ENCODE measurements around the gene COL28A1. TPM values are rescaled to one million over a fixed set of nuclear protein-coding genes. Genes with fewer than 3 reads are reported as not detected.
"Not testable (repeated sequence)": the region's sequence is repeated elsewhere in the genome, so short reads cannot be mapped to it uniquely, and the experiment has no call there.

COL28A1 gene
- total and polyA plus RNA-seq, 4 donors, result 0.26 to 3.2 (median 1.1) TPM

- no peak overlapping the region for H3K27ac ChIP-seq (ENCODE audit: low read depth in 1 of 2, low read length in 2 of 2)
- no peak for ATAC-seq (ENCODE audit: low FRiP score)
- intact Hi-C loops (cut with DNase I), result no loop called here
Observed at GRCh38 chr7:7479275-7479805, 56.3 kb downstream of the COL28A1 start.

GRCh38 chr7:7478569-7478968, 57.1 kb downstream of the COL28A1 start:
- intact Hi-C loops (cut with DNase I), result no loop called here
- H3K9me3 ChIP-seq (ENCODE audit: control insufficient read depth, low read length), result no peaks in the 10 kb centered on the region
- no peak overlapping the region for H3K27ac ChIP-seq (ENCODE audit: low read depth in 1 of 2, low read length in 2 of 2)
- H3K4me1 ChIP-seq (ENCODE audit: control insufficient read depth in 1 of 2, insufficient read depth in 2 of 2, low read length in 2 of 2), result no peaks in the 10 kb centered on the region
- 92 to 93% methylated on average over 23 of the region's 23 CpGs for WGBS, 2 donors
- no peaks in the 10 kb centered on the region for H3K27me3 ChIP-seq (ENCODE audit: control insufficient read depth in 1 of 2, insufficient read depth in 2 of 2, low read length in 1 of 2)
- H3K36me3 ChIP-seq (ENCODE audit: control insufficient read depth in 1 of 2, insufficient read depth in 2 of 2, low read length in 1 of 2), result no peaks in the 10 kb centered on the region
- DNase-seq (peak in 1 of 2 donors; percentile 72), ATAC-seq (ENCODE audit: low FRiP score) (no peak)
- H3K4me3 ChIP-seq (ENCODE audit: low read length in 2 of 2), result no peak overlapping the region

More at GRCh38 chr7:7479275-7479805, 56.3 kb downstream of the COL28A1 start:
- 73 to 75% methylated on average over 2 of the region's 2 CpGs for WGBS, 2 donors
- Histone ChIP-seq H3K4me3 (ENCODE audit: low read length in 2 of 2) (no peak overlapping the region), H3K9me3 (ENCODE audit: control insufficient read depth, low read length) (no peaks in the 10 kb centered on the region), H3K4me1 (ENCODE audit: control insufficient read depth in 1 of 2, insufficient read depth in 2 of 2, low read length in 2 of 2) (no peaks in the 10 kb centered on the region), H3K27me3 (ENCODE audit: control insufficient read depth in 1 of 2, insufficient read depth in 2 of 2, low read length in 1 of 2) (no peaks in the 10 kb centered on the region), H3K36me3 (ENCODE audit: control insufficient read depth in 1 of 2, insufficient read depth in 2 of 2, low read length in 1 of 2) (no peaks in the 10 kb centered on the region)
- DNase-seq, result no peak

- intact Hi-C loops (cut with DNase I); H3K9me3 ChIP-seq (ENCODE audit: control insufficient read depth, low read length); ATAC-seq (ENCODE audit: low FRiP score); H3K27me3 ChIP-seq (ENCODE audit: control insufficient read depth in 1 of 2, insufficient read depth in 2 of 2, low read length in 1 of 2); DNase-seq; H3K4me1 ChIP-seq (ENCODE audit: control insufficient read depth in 1 of 2, insufficient read depth in 2 of 2, low read length in 2 of 2); H3K27ac ChIP-seq (ENCODE audit: low read depth in 1 of 2, low read length in 2 of 2); H3K4me3 ChIP-seq (ENCODE audit: low read length in 2 of 2); H3K36me3 ChIP-seq (ENCODE audit: control insufficient read depth in 1 of 2, insufficient read depth in 2 of 2, low read length in 1 of 2): not testable (repeated sequence)
- WGBS, 2 donors, result 85 to 88% methylated on average over 7 of the region's 7 CpGs
Observed at GRCh38 chr7:7477641-7478040, 58.0 kb downstream of the COL28A1 start.

- Histone ChIP-seq H3K27ac (ENCODE audit: low read depth in 1 of 2, low read length in 2 of 2) (no peak overlapping the region), H3K36me3 (ENCODE audit: control insufficient read depth in 1 of 2, insufficient read depth in 2 of 2, low read length in 1 of 2) (no peaks in the 10 kb centered on the region), H3K27me3 (ENCODE audit: control insufficient read depth in 1 of 2, insufficient read depth in 2 of 2, low read length in 1 of 2) (no peaks in the 10 kb centered on the region), H3K4me3 (ENCODE audit: low read length in 2 of 2) (no peak overlapping the region), H3K4me1 (ENCODE audit: control insufficient read depth in 1 of 2, insufficient read depth in 2 of 2, low read length in 2 of 2) (no peaks in the 10 kb centered on the region), H3K9me3 (ENCODE audit: control insufficient read depth, low read length) (no peaks in the 10 kb centered on the region)
- 7 to 13% methylated on average over 1 of the region's 1 CpG for WGBS, 2 donors
- intact Hi-C loops (cut with DNase I), result no loop called here
- ATAC-seq (ENCODE audit: low FRiP score) (no peak), DNase-seq (no peak)
Observed at GRCh38 chr7:7476381-7476780, 59.3 kb downstream of the COL28A1 start.

GRCh38 chr7:7475601-7476000, 60.1 kb downstream of the COL28A1 start:
- ATAC-seq (ENCODE audit: low FRiP score), result no peak
- intact Hi-C loops (cut with DNase I), result no loop called here
- H3K9me3 ChIP-seq (ENCODE audit: control insufficient read depth, low read length), result no peaks in the 10 kb centered on the region
- H3K4me3 ChIP-seq (ENCODE audit: low read length in 2 of 2), result no peak overlapping the region
- WGBS, 2 donors, result 67 to 71% methylated on average over 2 of the region's 2 CpGs
- no peak for DNase-seq
- H3K27me3 ChIP-seq (ENCODE audit: control insufficient read depth in 1 of 2, insufficient read depth in 2 of 2, low read length in 1 of 2), result no peaks in the 10 kb centered on the region
- no peaks in the 10 kb centered on the region for H3K4me1 ChIP-seq (ENCODE audit: control insufficient read depth in 1 of 2, insufficient read depth in 2 of 2, low read length in 2 of 2)
- H3K36me3 ChIP-seq (ENCODE audit: control insufficient read depth in 1 of 2, insufficient read depth in 2 of 2, low read length in 1 of 2), result no peaks in the 10 kb centered on the region
- H3K27ac ChIP-seq (ENCODE audit: low read depth in 1 of 2, low read length in 2 of 2), result no peak overlapping the region

GRCh38 chr7:7474436-7474835, 61.2 kb downstream of the COL28A1 start:
- DNase-seq (no peak), ATAC-seq (ENCODE audit: low FRiP score) (no peak)
- Histone ChIP-seq H3K27ac (ENCODE audit: low read depth in 1 of 2, low read length in 2 of 2) (no peak overlapping the region), H3K4me1 (ENCODE audit: control insufficient read depth in 1 of 2, insufficient read depth in 2 of 2, low read length in 2 of 2) (no peaks in the 10 kb centered on the region), H3K27me3 (ENCODE audit: control insufficient read depth in 1 of 2, insufficient read depth in 2 of 2, low read length in 1 of 2) (no peaks in the 10 kb centered on the region), H3K4me3 (ENCODE audit: low read length in 2 of 2) (no peak overlapping the region), H3K9me3 (ENCODE audit: control insufficient read depth, low read length) (no peaks in the 10 kb centered on the region), H3K36me3 (ENCODE audit: control insufficient read depth in 1 of 2, insufficient read depth in 2 of 2, low read length in 1 of 2) (no peaks in the 10 kb centered on the region)
- intact Hi-C loops (cut with DNase I), result no loop called here

GRCh38 chr7:7464991-7465765, 70.5 kb downstream of the COL28A1 start:
- intact Hi-C loops (cut with DNase I); H3K27ac ChIP-seq (ENCODE audit: low read depth in 1 of 2, low read length in 2 of 2); DNase-seq; ATAC-seq (ENCODE audit: low FRiP score); H3K36me3 ChIP-seq (ENCODE audit: control insufficient read depth in 1 of 2, insufficient read depth in 2 of 2, low read length in 1 of 2); H3K27me3 ChIP-seq (ENCODE audit: control insufficient read depth in 1 of 2, insufficient read depth in 2 of 2, low read length in 1 of 2); H3K4me1 ChIP-seq (ENCODE audit: control insufficient read depth in 1 of 2, insufficient read depth in 2 of 2, low read length in 2 of 2); H3K9me3 ChIP-seq (ENCODE audit: control insufficient read depth, low read length); H3K4me3 ChIP-seq (ENCODE audit: low read length in 2 of 2): not testable (repeated sequence)
- 89 to 90% methylated on average over 26 to 32 of the region's 39 CpGs for WGBS, 2 donors

- Histone ChIP-seq H3K4me3 (ENCODE audit: low read length in 2 of 2) (no peak overlapping the region), H3K36me3 (ENCODE audit: control insufficient read depth in 1 of 2, insufficient read depth in 2 of 2, low read length in 1 of 2) (no peaks in the 10 kb centered on the region), H3K27ac (ENCODE audit: low read depth in 1 of 2, low read length in 2 of 2) (no peak overlapping the region), H3K27me3 (ENCODE audit: control insufficient read depth in 1 of 2, insufficient read depth in 2 of 2, low read length in 1 of 2) (no peaks in the 10 kb centered on the region), H3K9me3 (ENCODE audit: control insufficient read depth, low read length) (no peaks in the 10 kb centered on the region), H3K4me1 (ENCODE audit: control insufficient read depth in 1 of 2, insufficient read depth in 2 of 2, low read length in 2 of 2) (no peaks in the 10 kb centered on the region)
- ATAC-seq (ENCODE audit: low FRiP score) (no peak), DNase-seq (no peak)
- intact Hi-C loops (cut with DNase I), result no loop called here
Observed at GRCh38 chr7:7454000-7454399, 81.7 kb downstream of the COL28A1 start.

GRCh38 chr7:7452652-7453051, 83.0 kb downstream of the COL28A1 start:
- Histone ChIP-seq H3K27me3 (ENCODE audit: control insufficient read depth in 1 of 2, insufficient read depth in 2 of 2, low read length in 1 of 2) (no peaks in the 10 kb centered on the region), H3K4me1 (ENCODE audit: control insufficient read depth in 1 of 2, insufficient read depth in 2 of 2, low read length in 2 of 2) (no peaks in the 10 kb centered on the region), H3K9me3 (ENCODE audit: control insufficient read depth, low read length) (peaks cover 1% of the 10 kb centered on the region), H3K27ac (ENCODE audit: low read depth in 1 of 2, low read length in 2 of 2) (no peak overlapping the region), H3K4me3 (ENCODE audit: low read length in 2 of 2) (no peak overlapping the region), H3K36me3 (ENCODE audit: control insufficient read depth in 1 of 2, insufficient read depth in 2 of 2, low read length in 1 of 2) (no peaks in the 10 kb centered on the region)
- intact Hi-C loops (cut with DNase I), result no loop called here
- DNase-seq (no peak), ATAC-seq (ENCODE audit: low FRiP score) (no peak)
- 77 to 82% methylated on average over 2 of the region's 2 CpGs for WGBS, 2 donors
